Fibroblast of lung (primary cell): ENCODE measurements around the gene SMC3. TPM values are rescaled to one million over a fixed set of nuclear protein-coding genes. Genes with fewer than 3 reads are reported as not detected.

Source experiments
- DNase-seq, 2 donors: peaks; one replicate each; pipeline versions ENCODE4 v3.0.0 to v3.0.0-alpha.2; 2010; ENCODE audit warnings: low read depth in 2 of 2
- H2AFZ ChIP-seq: 2 replicates; pipeline ENCODE4 v1.5.1; 2012; ENCODE audit warnings: low read length, control low read depth, inconsistent platforms
- H3K27ac ChIP-seq: 2 replicates; pipeline ENCODE4 v1.5.1; 2011; ENCODE audit warnings: low read length, control low read depth; ENCODE audit not compliant: insufficient read depth
- H3K27me3 ChIP-seq: 2 replicates; pipeline ENCODE4 v1.5.1; 2011; ENCODE audit warnings: mild to moderate bottlenecking, low read length; ENCODE audit not compliant: control insufficient read depth, insufficient read depth
- H3K36me3 ChIP-seq: 2 replicates; pipeline ENCODE4 v1.5.1; 2011; ENCODE audit warnings: low read length; ENCODE audit not compliant: control insufficient read depth, insufficient read depth
- H3K4me1 ChIP-seq: 2 replicates; pipeline ENCODE4 v1.5.1; 2011; ENCODE audit warnings: low read length; ENCODE audit not compliant: control insufficient read depth, insufficient read depth; ENCODE audit errors: extremely low read depth
- H3K4me2 ChIP-seq: 2 replicates; pipeline ENCODE4 v1.5.1; 2011; ENCODE audit warnings: low read length, control low read depth; ENCODE audit not compliant: insufficient read depth; ENCODE audit errors: extremely low read depth
- H3K4me3 ChIP-seq, 4 experiments: fragments of 200-600 bp in 1 of 4; sonication (generic) in 1 of 4; replicated peaks in 1 of 4; 2 replicates each; pipeline ENCODE4 v1.5.1; 2011 to 2016; ENCODE audit warnings: low read length in 4 of 4, low read depth in 3 of 4, mild to moderate bottlenecking in 3 of 4, control low read depth in 2 of 4, inconsistent platforms in 1 of 4, mixed read lengths in 1 of 4; ENCODE audit not compliant: insufficient read depth in 1 of 4; ENCODE audit errors: control extremely low read depth in 1 of 4
- H3K79me2 ChIP-seq: 2 replicates; pipeline ENCODE4 v1.5.1; 2012; ENCODE audit warnings: mild to moderate bottlenecking, low read length, inconsistent platforms; ENCODE audit not compliant: control insufficient read depth, insufficient read depth
- H3K9ac ChIP-seq: 2 replicates; pipeline ENCODE4 v1.5.1; 2011; ENCODE audit warnings: mild to moderate bottlenecking, low read length, control low read depth; ENCODE audit not compliant: insufficient read depth
- H3K9me3 ChIP-seq: 2 replicates; pipeline ENCODE4 v1.5.1; 2012; ENCODE audit warnings: low read depth, low read length; ENCODE audit not compliant: control insufficient read depth, insufficient read depth
- H4K20me1 ChIP-seq: 2 replicates; pipeline ENCODE4 v1.5.1; 2011; ENCODE audit warnings: low read length; ENCODE audit not compliant: control insufficient read depth, insufficient read depth; ENCODE audit errors: extremely low read depth
- CTCF ChIP-seq, 2 donors: IDR thresholded peaks in 1 of 2; conservative IDR thresholded peaks in 1 of 2; 1 replicate in 1 of 2; 2 replicates in 1 of 2; pipeline ENCODE4 v1.5.1; 2011 to 2012; ENCODE audit warnings: low read length in 2 of 2, control low read depth in 1 of 2, inconsistent platforms in 1 of 2, low read depth in 1 of 2, mild to moderate bottlenecking in 1 of 2
- EZH2 ChIP-seq: IDR thresholded peaks from 2 replicates; pipeline ENCODE4 v1.5.1; 2012; ENCODE audit warnings: low read length, control low read depth, mild to moderate bottlenecking; ENCODE audit errors: missing control alignments
- polyA plus RNA-seq, 2 donors: library from polyadenylated mRNA; depleted of rRNA in 1 of 2; stranded (reverse) in 1 of 2; unstranded in 1 of 2; fragments of >200 nt; gene quantifications; 2 replicates each; pipeline ENCODE4 v1.2.1, GENCODE V29; 2011 to 2012; ENCODE audit warnings: missing spikeins in 1 of 2
- total RNA-seq: library from RNA; depleted of rRNA; stranded (reverse); fragments of >200 nt; gene quantifications from 2 replicates; pipeline ENCODE4 v1.2.1, GENCODE V29; 2014

SMC3 gene
- total and polyA plus RNA-seq, 2 donors (not counting 1 experiment from before 2014, with no cell fraction given) = 25.9 to 31.9 TPM

- DNase-seq = no peak
- no peaks in the 10 kb centered on the region for H3K79me2 ChIP-seq
- no peak overlapping the region for H3K4me2 ChIP-seq
- no peak overlapping the region for H3K27ac ChIP-seq
- TF ChIP-seq CTCF (conservative IDR thresholded peaks at IDR 0.05 in 1 of 2, IDR thresholded peaks at IDR 0.05 in 1 of 2; ENCODE audit: low read depth in 1 of 2, low read length in 2 of 2) (no peak), EZH2 (no peak)
- H3K27me3 ChIP-seq = no peaks in the 10 kb centered on the region
- H3K36me3 ChIP-seq = peaks cover 2% of the 10 kb centered on the region
- no peaks in the 10 kb centered on the region for H4K20me1 ChIP-seq
- H3K9ac ChIP-seq = no peak overlapping the region
- no peak overlapping the region for H2AFZ ChIP-seq
- no peak overlapping the region for H3K4me3 ChIP-seq
- H3K9me3 ChIP-seq = no peaks in the 10 kb centered on the region
- no peaks in the 10 kb centered on the region for H3K4me1 ChIP-seq
Measured at GRCh38 chr10:110597476-110597875, 30.0 kb downstream of the SMC3 start.

GRCh38 chr10:110600487-110601101, 33.1 kb downstream of the SMC3 start:
- no peak overlapping the region for H3K9ac ChIP-seq
- H3K27ac ChIP-seq = no peak overlapping the region
- TF ChIP-seq CTCF (conservative IDR thresholded peaks at IDR 0.05 in 1 of 2, IDR thresholded peaks at IDR 0.05 in 1 of 2; ENCODE audit: low read depth in 1 of 2, low read length in 2 of 2) (peak; percentile 40 to 50), EZH2 (no peak)
- H3K4me3 ChIP-seq = no peak overlapping the region
- peaks cover 4% of the 10 kb centered on the region for H3K36me3 ChIP-seq
- H3K4me1 ChIP-seq = no peaks in the 10 kb centered on the region
- no peak overlapping the region for H3K4me2 ChIP-seq
- no peaks in the 10 kb centered on the region for H3K27me3 ChIP-seq
- no peaks in the 10 kb centered on the region for H3K9me3 ChIP-seq
- no peak overlapping the region for H2AFZ ChIP-seq
- DNase-seq = peak; percentile 52 to 76
- no peaks in the 10 kb centered on the region for H4K20me1 ChIP-seq
- no peaks in the 10 kb centered on the region for H3K79me2 ChIP-seq

- Histone ChIP-seq H3K9ac (no peak overlapping the region), H3K4me1 (no peaks in the 10 kb centered on the region), H2AFZ (no peak overlapping the region), H3K4me3 (no peak overlapping the region), H3K27me3 (no peaks in the 10 kb centered on the region), H3K79me2 (no peaks in the 10 kb centered on the region), H3K9me3 (no peaks in the 10 kb centered on the region), H4K20me1 (no peaks in the 10 kb centered on the region), H3K4me2 (no peak overlapping the region), H3K36me3 (peaks cover 4% of the 10 kb centered on the region), H3K27ac (no peak overlapping the region)
- TF ChIP-seq EZH2 = no peak
- no peak for TF ChIP-seq CTCF (conservative IDR thresholded peaks at IDR 0.05 in 1 of 2, IDR thresholded peaks at IDR 0.05 in 1 of 2; ENCODE audit: low read depth in 1 of 2, low read length in 2 of 2)
- no peak for DNase-seq
Measured at GRCh38 chr10:110601581-110601980, 34.1 kb downstream of the SMC3 start.
